OCI-LY7 (cell line): ENCODE measurements around the gene TMEM178B. TPM values are rescaled to one million over a fixed set of nuclear protein-coding genes. Genes with fewer than 3 reads are reported as not detected.

Experiments used
- BruUV-seq: library from RNA; stranded (reverse); fragments of 400-500 nt; replicated peaks from 2 replicates; lab custom pipeline; 2021; lab: Mats Ljungman, UMichigan
- CTCF ChIA-PET: fragments of 300-600 bp; sonication (Branson Sonifier 250); formaldehyde crosslinking; loops from one replicate; lab custom pipeline; 2022; ENCODE audit warnings: antibody characterized with exemption; ENCODE audit not compliant: unreplicated experiment; lab: Charles Lee
- POLR2A ChIA-PET: fragments of 300-600 bp; sonication (Branson Sonifier 250); formaldehyde crosslinking; loops from one replicate; lab custom pipeline; 2022; ENCODE audit warnings: antibody characterized with exemption; lab: Charles Lee
- DNase-seq: peaks from one replicate; pipeline ENCODE4 v3.0.0-alpha.2; 2015; ENCODE audit warnings: low spot score
- H2AFZ ChIP-seq: fragments of 200-600 bp; sonication (generic), shearing (Covaris generic); 2 replicates; pipeline ENCODE4 v1.6.1; 2014; ENCODE audit warnings: mild to moderate bottlenecking, antibody characterized with exemption, low read length, moderate library complexity
- H3K27ac ChIP-seq: fragments of 200-600 bp; sonication (generic); 2 replicates; pipeline ENCODE4 v1.5.1; 2014; ENCODE audit warnings: mixed run types, low read depth, mild to moderate bottlenecking, moderate library complexity, low read length, inconsistent platforms; ENCODE audit not compliant: poor library complexity, severe bottlenecking
- H3K36me3 ChIP-seq: fragments of 200-600 bp; sonication (generic); 2 replicates; pipeline ENCODE4 v1.6.1; 2014; ENCODE audit warnings: mild to moderate bottlenecking, antibody characterized with exemption, low read length, moderate library complexity, mixed read lengths; ENCODE audit not compliant: insufficient read depth
- H3K4me1 ChIP-seq: fragments of 200-600 bp; sonication (generic); 2 replicates; pipeline ENCODE4 v1.5.1; 2014; ENCODE audit warnings: mild to moderate bottlenecking, low read length; ENCODE audit not compliant: insufficient read depth, poor library complexity, severe bottlenecking
- H3K4me2 ChIP-seq: fragments of 200-600 bp; sonication (generic); 2 replicates; pipeline ENCODE4 v1.6.1; 2014; ENCODE audit warnings: mild to moderate bottlenecking, low read length
- H3K4me3 ChIP-seq: fragments of 200-600 bp; sonication (generic); 2 replicates; pipeline ENCODE4 v1.5.1; 2014; ENCODE audit warnings: mild to moderate bottlenecking, low read depth, low read length; ENCODE audit not compliant: poor library complexity, severe bottlenecking
- H3K79me2 ChIP-seq: fragments of 200-600 bp; sonication (generic); 2 replicates; pipeline ENCODE4 v1.6.1; 2016; ENCODE audit warnings: low read depth, mild to moderate bottlenecking, low read length, moderate library complexity, mixed read lengths; ENCODE audit not compliant: insufficient read depth
- H3K9me2 ChIP-seq: fragments of 200-600 bp; sonication (generic); 2 replicates; pipeline ENCODE4 v1.6.1; 2016; ENCODE audit warnings: mild to moderate bottlenecking, low read length, mixed read lengths; ENCODE audit not compliant: insufficient read depth
- H3K9me3 ChIP-seq: fragments of 200-600 bp; sonication (generic); 2 replicates; pipeline ENCODE4 v1.6.1; 2014; ENCODE audit warnings: mild to moderate bottlenecking, mixed run types, low read length, mixed read lengths
- H4K20me1 ChIP-seq: fragments of 200-600 bp; sonication (generic); 2 replicates; pipeline ENCODE4 v1.6.1; 2014; ENCODE audit warnings: mild to moderate bottlenecking, antibody characterized with exemption, low read length, moderate library complexity, mixed read lengths; ENCODE audit not compliant: insufficient read depth
- CTCF ChIP-seq: fragments of 200-600 bp; sonication (generic); conservative IDR thresholded peaks from 2 replicates; pipeline ENCODE4 v1.5.1; 2014; ENCODE audit warnings: mild to moderate bottlenecking, antibody characterized with exemption, low read length, moderate library complexity, mixed read lengths
- EZH2phosphoT487 ChIP-seq: fragments of 200-600 bp; sonication (generic); IDR thresholded peaks from 2 replicates; pipeline ENCODE4 v1.6.1; 2018; ENCODE audit warnings: low read depth, borderline replicate concordance, mild to moderate bottlenecking, mixed run types, antibody characterized with exemption, low read length, moderate library complexity, mixed read lengths
- intact Hi-C: fragments of 100-400 bp; cut with micrococcal nuclease; formaldehyde crosslinking; loops from one replicate; pipeline ENCODE4 v1.10.0; 2022; ENCODE audit not compliant: unreplicated experiment
- total RNA-seq, 2 experiments: library from RNA; depleted of rRNA in 1 of 2; stranded (reverse); fragments of >200 nt in 1 of 2; shearing (Covaris generic) in 1 of 2; gene quantifications; 2 replicates each; pipeline ENCODE4 v1.2.3, GENCODE V29; 2014 to 2022

TMEM178B gene
- total RNA-seq, 2 experiments from 2014 or later: not detected

GRCh38 chr7:141043616-141044015 lies 30.2 kb upstream of the TMEM178B start:
- H3K27ac ChIP-seq: no peak overlapping the region
- no peak overlapping the region for H2AFZ ChIP-seq
- no peak for DNase-seq
- no peak overlapping the region for H3K4me3 ChIP-seq
- H3K9me3 ChIP-seq: no peaks in the 10 kb centered on the region
- H4K20me1 ChIP-seq: no peaks in the 10 kb centered on the region
- H3K79me2 ChIP-seq: no peaks in the 10 kb centered on the region
- no peak for TF ChIP-seq CTCF
- TF ChIP-seq EZH2phosphoT487: no peak
- no peaks in the 10 kb centered on the region for H3K36me3 ChIP-seq
- no peak overlapping the region for H3K4me2 ChIP-seq
- intact Hi-C loops: no loop called here
- ChIA-PET CTCF (no interaction called here), POLR2A (no interaction called here)
- no TSS peak for BruUV-seq
- H3K9me2 ChIP-seq: no peaks in the 10 kb centered on the region
- H3K4me1 ChIP-seq: no peaks in the 10 kb centered on the region

GRCh38 chr7:141045126-141045841 lies 28.6 kb upstream of the TMEM178B start:
- intact Hi-C loops: no loop called here
- ChIA-PET CTCF (no interaction called here), POLR2A (no interaction called here)
- Histone ChIP-seq H2AFZ (no peak overlapping the region), H3K27ac (no peak overlapping the region), H3K79me2 (no peaks in the 10 kb centered on the region), H3K4me3 (no peak overlapping the region), H3K36me3 (no peaks in the 10 kb centered on the region), H3K4me2 (no peak overlapping the region), H3K4me1 (no peaks in the 10 kb centered on the region), H3K9me2 (no peaks in the 10 kb centered on the region), H4K20me1 (no peaks in the 10 kb centered on the region), H3K9me3 (no peaks in the 10 kb centered on the region)
- DNase-seq: no peak
- no TSS peak for BruUV-seq
- TF ChIP-seq CTCF (no peak), EZH2phosphoT487 (no peak)

GRCh38 chr7:141045842-141046620 lies 27.8 kb upstream of the TMEM178B start:
- ChIA-PET CTCF (no interaction called here), POLR2A (no interaction called here)
- Histone ChIP-seq H3K4me3 (no peak overlapping the region), H3K4me2 (no peak overlapping the region), H3K9me3 (no peaks in the 10 kb centered on the region), H3K79me2 (no peaks in the 10 kb centered on the region), H3K9me2 (no peaks in the 10 kb centered on the region), H3K36me3 (no peaks in the 10 kb centered on the region), H2AFZ (no peak overlapping the region), H4K20me1 (no peaks in the 10 kb centered on the region), H3K27ac (no peak overlapping the region), H3K4me1 (no peaks in the 10 kb centered on the region)
- intact Hi-C loops: no loop called here
- BruUV-seq: no TSS peak
- TF ChIP-seq CTCF (no peak), EZH2phosphoT487 (no peak)
- DNase-seq: no peak
